A673 (cell line): ENCODE results near the gene CPXM1. TPM values are rescaled to one million over a fixed set of nuclear protein-coding genes. Genes with fewer than 3 reads are reported as not detected.

Experiments
- BruUV-seq: library from RNA; stranded (reverse); fragments of 400-500 nt; replicated peaks from 2 replicates; lab custom pipeline; 2021; lab: Mats Ljungman, UMichigan
- CTCF ChIA-PET: fragments of 300-600 bp; sonication (Branson Sonifier 250); formaldehyde crosslinking; loops from one replicate; lab custom pipeline; 2022; ENCODE audit warnings: antibody characterized with exemption; lab: Charles Lee
- POLR2A ChIA-PET: fragments of 300-600 bp; sonication (Branson Sonifier 250); formaldehyde crosslinking; loops from one replicate; lab custom pipeline; 2022; ENCODE audit warnings: antibody characterized with exemption; ENCODE audit not compliant: low non-redundant PET; lab: Charles Lee
- DNase-seq: peaks from one replicate; pipeline ENCODE4 v3.0.0-alpha.2; 2015; ENCODE audit warnings: low spot score
- H3K27ac ChIP-seq: fragments of 200-600 bp; sonication (generic); 2 replicates; pipeline ENCODE4 v1.5.1; 2016; ENCODE audit warnings: mixed run types, low read depth, mild to moderate bottlenecking, mixed read lengths, antibody characterized with exemption, low read length; ENCODE audit not compliant: poor library complexity, severe bottlenecking
- H3K27me3 ChIP-seq: fragments of 200-600 bp; sonication (generic); replicated peaks from 2 replicates; pipeline ENCODE4 v1.6.1; 2017; ENCODE audit warnings: mixed run types, low read depth, mild to moderate bottlenecking, mixed read lengths, antibody characterized with exemption, low read length; ENCODE audit not compliant: insufficient read depth, poor library complexity
- H3K36me3 ChIP-seq: fragments of 200-600 bp; sonication (generic); 2 replicates; pipeline ENCODE4 v1.6.1; 2016; ENCODE audit warnings: mixed run types, mild to moderate bottlenecking, mixed read lengths, antibody characterized with exemption, low read length; ENCODE audit not compliant: insufficient read depth, poor library complexity, severe bottlenecking
- H3K4me1 ChIP-seq: fragments of 200-600 bp; sonication (generic); 2 replicates; pipeline ENCODE4 v1.6.1; 2017; ENCODE audit warnings: mixed run types, mild to moderate bottlenecking, mixed read lengths, antibody characterized with exemption, low read length; ENCODE audit not compliant: insufficient read depth, poor library complexity, severe bottlenecking
- H3K4me3 ChIP-seq: fragments of 200-600 bp; sonication (generic); 2 replicates; pipeline ENCODE4 v1.5.1; 2016; ENCODE audit warnings: low read depth, mixed run types, mild to moderate bottlenecking, mixed read lengths, low read length; ENCODE audit not compliant: poor library complexity, severe bottlenecking
- H3K9me3 ChIP-seq: fragments of 200-600 bp; sonication (generic); 2 replicates; pipeline ENCODE4 v1.6.1; 2016; ENCODE audit warnings: mixed run types, low read depth, mild to moderate bottlenecking, mixed read lengths, antibody characterized with exemption, low read length; ENCODE audit not compliant: poor library complexity, severe bottlenecking
- CTCF ChIP-seq: fragments of 300-800, 200-600 bp; sonication (generic); conservative IDR thresholded peaks from 2 replicates; pipeline ENCODE4 v1.5.1; 2017; ENCODE audit warnings: low read depth, mild to moderate bottlenecking, antibody characterized with exemption, low read length, moderate library complexity, mixed read lengths
- EZH2 ChIP-seq: fragments of 200-600 bp; sonication (generic); IDR thresholded peaks from 2 replicates; pipeline ENCODE4 v1.6.1; 2017; ENCODE audit warnings: borderline replicate concordance, low read depth, mild to moderate bottlenecking, mixed read lengths, antibody characterized with exemption, low read length; ENCODE audit not compliant: poor library complexity, severe bottlenecking
- intact Hi-C: fragments of 100-400 bp; cut with micrococcal nuclease; formaldehyde crosslinking; loops from one replicate; pipeline ENCODE4 v1.10.0; 2022; ENCODE audit not compliant: unreplicated experiment
- total RNA-seq: library from RNA; stranded (reverse); gene quantifications from 2 replicates; pipeline ENCODE4 v1.2.3, GENCODE V29; 2021

The CPXM1 gene
- total RNA-seq, 1 experiment from 2014 or later: 3.8 TPM

GRCh38 chr20:2754424-2754823 lies 46.0 kb downstream of the CPXM1 start:
- intact Hi-C loops: no loop called here
- Histone ChIP-seq H3K27me3 (peaks cover 36% of the 10 kb centered on the region), H3K9me3 (no peaks in the 10 kb centered on the region), H3K36me3 (no peaks in the 10 kb centered on the region), H3K27ac (no peak overlapping the region), H3K4me3 (no peak overlapping the region), H3K4me1 (peaks cover 5% of the 10 kb centered on the region)
- BruUV-seq: no TSS peak
- DNase-seq: no peak
- no peak for TF ChIP-seq EZH2
- no peak for TF ChIP-seq CTCF
- POLR2A ChIA-PET: no interaction called here
- CTCF ChIA-PET: no interaction called here

- ChIA-PET CTCF (interaction anchor here (0.6 kb wide), 1 partner anchor 173 kb away, joined by 7 read pairs; no protein-coding TSS in a partner anchor), POLR2A (no interaction called here)
- no TSS peak for BruUV-seq
- TF ChIP-seq EZH2: no peak
- no peak for TF ChIP-seq CTCF
- Histone ChIP-seq H3K9me3 (no peaks in the 10 kb centered on the region), H3K27ac (no peak overlapping the region), H3K27me3 (peaks cover 41% of the 10 kb centered on the region), H3K36me3 (no peaks in the 10 kb centered on the region), H3K4me1 (peaks cover 5% of the 10 kb centered on the region), H3K4me3 (no peak overlapping the region)
- intact Hi-C loops: no loop called here
- no peak for DNase-seq
Observed at GRCh38 chr20:2753461-2754040, 46.9 kb downstream of the CPXM1 start.

DNA sequence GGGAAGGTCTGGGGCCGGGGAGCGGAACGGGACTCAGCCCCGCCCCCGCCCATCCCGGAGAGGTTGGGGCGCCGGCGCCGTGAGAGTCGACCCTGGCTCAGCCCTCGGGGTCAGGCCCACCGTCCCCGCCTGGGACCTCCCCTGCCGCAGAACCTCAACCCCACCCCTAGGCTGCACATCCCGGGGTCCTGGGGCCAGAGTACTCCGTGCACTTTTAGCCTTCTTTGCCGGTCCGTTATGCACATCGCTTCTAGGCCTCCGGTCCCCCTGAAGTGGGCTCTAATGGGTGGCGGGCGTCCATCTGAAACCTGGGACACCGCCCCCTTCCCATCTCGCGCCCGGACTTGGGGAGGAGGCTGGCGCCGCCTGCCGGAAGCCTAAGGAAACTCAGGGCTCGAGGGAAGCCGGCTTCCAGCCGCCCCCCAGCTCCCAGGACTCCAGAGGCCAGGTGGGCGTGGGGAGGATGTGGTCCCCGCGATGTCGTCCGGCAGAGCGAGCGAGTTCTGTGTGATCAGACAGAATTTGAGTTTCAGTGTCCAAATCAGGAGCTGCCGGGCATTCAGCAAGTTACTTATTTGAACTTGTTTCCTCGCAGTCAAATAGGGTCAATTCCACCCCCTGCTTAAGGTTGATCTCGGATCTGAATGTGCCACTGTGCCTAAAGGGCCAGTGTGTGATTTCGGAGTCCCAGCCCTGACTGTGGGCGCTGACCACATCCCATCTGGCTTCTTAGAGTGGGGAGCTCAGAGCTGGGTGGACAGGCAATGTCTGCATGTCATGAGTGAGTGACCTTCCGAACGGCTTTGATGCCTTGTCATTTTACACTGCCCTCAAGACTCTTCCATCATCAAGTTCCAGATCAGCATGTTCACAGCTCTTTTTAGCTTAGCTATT lies 47.6 kb downstream of the CPXM1 start:
- H3K4me3 ChIP-seq: peak overlapping the region; percentile 49
- no peak overlapping the region for H3K27ac ChIP-seq
- peaks cover 5% of the 10 kb centered on the region for H3K4me1 ChIP-seq
- intact Hi-C loops: no loop called here
- peaks cover 47% of the 10 kb centered on the region for H3K27me3 ChIP-seq
- TF ChIP-seq CTCF (peak; percentile 92), EZH2 (no peak)
- BruUV-seq: no TSS peak
- ChIA-PET POLR2A (no interaction called here), CTCF (interaction anchor here (0.6 to 1.5 kb wide), 2 partner anchors 99 to 174 kb away, joined by 4 to 7 read pairs; no protein-coding TSS in a partner anchor)
- no peaks in the 10 kb centered on the region for H3K9me3 ChIP-seq
- H3K36me3 ChIP-seq: no peaks in the 10 kb centered on the region
- DNase-seq: peak; percentile 77
